Endodermal cell (in vitro differentiated cells): ENCODE results near the gene EGLN3. TPM values are rescaled to one million over a fixed set of nuclear protein-coding genes. Genes with fewer than 3 reads are reported as not detected.

Experiments
- DNase-seq: peaks from one replicate; pipeline ENCODE4 v3.0.0-alpha.2; 2017
- H3K27ac ChIP-seq: 2 replicates; pipeline ENCODE4 v1.5.1; 2013; ENCODE audit warnings: mild to moderate bottlenecking, low read depth, low read length, moderate library complexity
- H3K27me3 ChIP-seq: 2 replicates; pipeline ENCODE4 v1.6.1; 2013; ENCODE audit warnings: mild to moderate bottlenecking, low read length, moderate library complexity; ENCODE audit not compliant: insufficient read depth, control insufficient read depth, poor library complexity, severe bottlenecking
- H3K36me3 ChIP-seq: 2 replicates; pipeline ENCODE4 v1.7.0; 2013; ENCODE audit warnings: mild to moderate bottlenecking, low read length, moderate library complexity; ENCODE audit not compliant: control insufficient read depth, insufficient read depth
- H3K4me1 ChIP-seq: one replicate; pipeline ENCODE4 v1.7.0; 2013; ENCODE audit warnings: low read length; ENCODE audit not compliant: control insufficient read depth, insufficient read depth
- H3K4me3 ChIP-seq: 2 replicates; pipeline ENCODE4 v1.5.1; 2013; ENCODE audit warnings: mild to moderate bottlenecking, low read length, moderate library complexity
- H3K9ac ChIP-seq: 2 replicates; pipeline ENCODE4 v1.6.1; 2013; ENCODE audit warnings: mild to moderate bottlenecking, low read length, moderate library complexity; ENCODE audit not compliant: poor library complexity, severe bottlenecking; ENCODE audit errors: extremely low read depth
- H3K9me3 ChIP-seq: 2 replicates; pipeline ENCODE4 v1.6.1; 2013; ENCODE audit warnings: mild to moderate bottlenecking, low read length, moderate library complexity; ENCODE audit not compliant: control insufficient read depth
- H3K27ac Mint-ChIP-seq: 2 replicates; pipeline ENCODE4 v1.8.0; 2020; ENCODE audit warnings: mixed read lengths
- H3K27me3 Mint-ChIP-seq: 2 replicates; pipeline ENCODE4 v1.8.0; 2021; ENCODE audit warnings: mild to moderate bottlenecking, mixed read lengths; ENCODE audit not compliant: insufficient read depth
- H3K36me3 Mint-ChIP-seq: 2 replicates; pipeline ENCODE4 v1.8.0; 2020; ENCODE audit warnings: low read depth, mixed read lengths
- H3K4me1 Mint-ChIP-seq: 2 replicates; pipeline ENCODE4 v1.8.0; 2020; ENCODE audit warnings: mixed read lengths
- H3K4me3 Mint-ChIP-seq: 2 replicates; pipeline ENCODE4 v1.8.0; 2020; ENCODE audit warnings: mild to moderate bottlenecking, moderate library complexity, mixed read lengths
- H3K9me3 Mint-ChIP-seq: 2 replicates; pipeline ENCODE4 v1.8.0; 2020; ENCODE audit warnings: mild to moderate bottlenecking, mixed read lengths
- WGBS, 2 experiments: methylation state at CpG; one replicate each; pipeline versions ENCODE4 v1.1.5 to v1.1.7; 2013; ENCODE audit warnings: missing lambda C conversion rate in 2 of 2, mixed read lengths in 1 of 2; ENCODE audit not compliant: insufficient coverage in 1 of 2, insufficient read length in 1 of 2; 5-methylcytosine and 5-hydroxymethylcytosine counted together
- total RNA-seq, 2 donors: library from RNA; stranded (reverse); fragmentation: NEBNext Ultra II Directional in 1 of 2; extraction: Animal tissue kit (Norgen Biotek cat#: 25700) in 1 of 2; gene quantifications; 2 replicates in 1 of 2; 3 replicates in 1 of 2; pipeline ENCODE4 v1.2.1, GENCODE V29; 2021
- TF ChIP-seq, protein P1 (sequence below): fragments of 200-600 bp; sonication (generic); conservative IDR thresholded peaks from 2 replicates; pipeline ENCODE4 v1.5.0; 2021; ENCODE audit warnings: antibody characterized with exemption, mild to moderate bottlenecking

Gene EGLN3
- total RNA-seq, 2 donors from 2014 or later, result 13.4 to 18.1 TPM

- peaks cover 62% of the 10 kb centered on the region for H3K36me3 Mint-ChIP-seq
- H3K4me3 Mint-ChIP-seq, result no peak overlapping the region
- H3K27ac Mint-ChIP-seq, result no peak overlapping the region
- no peak for DNase-seq
- no peaks in the 10 kb centered on the region for H3K9me3 ChIP-seq
- H3K36me3 ChIP-seq, result peaks cover 75% of the 10 kb centered on the region
- TF ChIP-seq, protein P1, sequence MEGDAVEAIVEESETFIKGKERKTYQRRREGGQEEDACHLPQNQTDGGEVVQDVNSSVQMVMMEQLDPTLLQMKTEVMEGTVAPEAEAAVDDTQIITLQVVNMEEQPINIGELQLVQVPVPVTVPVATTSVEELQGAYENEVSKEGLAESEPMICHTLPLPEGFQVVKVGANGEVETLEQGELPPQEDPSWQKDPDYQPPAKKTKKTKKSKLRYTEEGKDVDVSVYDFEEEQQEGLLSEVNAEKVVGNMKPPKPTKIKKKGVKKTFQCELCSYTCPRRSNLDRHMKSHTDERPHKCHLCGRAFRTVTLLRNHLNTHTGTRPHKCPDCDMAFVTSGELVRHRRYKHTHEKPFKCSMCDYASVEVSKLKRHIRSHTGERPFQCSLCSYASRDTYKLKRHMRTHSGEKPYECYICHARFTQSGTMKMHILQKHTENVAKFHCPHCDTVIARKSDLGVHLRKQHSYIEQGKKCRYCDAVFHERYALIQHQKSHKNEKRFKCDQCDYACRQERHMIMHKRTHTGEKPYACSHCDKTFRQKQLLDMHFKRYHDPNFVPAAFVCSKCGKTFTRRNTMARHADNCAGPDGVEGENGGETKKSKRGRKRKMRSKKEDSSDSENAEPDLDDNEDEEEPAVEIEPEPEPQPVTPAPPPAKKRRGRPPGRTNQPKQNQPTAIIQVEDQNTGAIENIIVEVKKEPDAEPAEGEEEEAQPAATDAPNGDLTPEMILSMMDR, result no peak
- H3K9ac ChIP-seq, result no peak overlapping the region
- H3K4me3 ChIP-seq, result no peak overlapping the region
- H3K4me1 Mint-ChIP-seq, result peaks cover 6% of the 10 kb centered on the region
- H3K27me3 ChIP-seq, result peaks cover 8% of the 10 kb centered on the region
- peaks cover 14% of the 10 kb centered on the region for H3K27me3 Mint-ChIP-seq
- 91 to 100% methylated on average over 3 of the region's 3 CpGs for WGBS, 2 experiments
- H3K9me3 Mint-ChIP-seq, result no peaks in the 10 kb centered on the region
- H3K4me1 ChIP-seq, result no peaks in the 10 kb centered on the region
- H3K27ac ChIP-seq, result no peak overlapping the region
Observed at GRCh38 chr14:33925235-33925634, 25.6 kb downstream of the EGLN3 start.

- Mint-ChIP-seq H3K27me3 (peaks cover 8% of the 10 kb centered on the region), H3K27ac (no peak overlapping the region), H3K36me3 (peaks cover 57% of the 10 kb centered on the region), H3K4me1 (peaks cover 6% of the 10 kb centered on the region), H3K9me3 (no peaks in the 10 kb centered on the region), H3K4me3 (no peak overlapping the region)
- Histone ChIP-seq H3K27ac (no peak overlapping the region), H3K27me3 (peaks cover 2% of the 10 kb centered on the region), H3K9me3 (no peaks in the 10 kb centered on the region), H3K9ac (no peak overlapping the region), H3K4me1 (no peaks in the 10 kb centered on the region), H3K36me3 (peaks cover 69% of the 10 kb centered on the region), H3K4me3 (no peak overlapping the region)
- 98 to 100% methylated on average over 2 to 3 of the region's 3 CpGs for WGBS, 2 experiments
- no peak for DNase-seq
- TF ChIP-seq, protein P1, result no peak
Observed at GRCh38 chr14:33924566-33925100, 26.2 kb downstream of the EGLN3 start.

DNA sequence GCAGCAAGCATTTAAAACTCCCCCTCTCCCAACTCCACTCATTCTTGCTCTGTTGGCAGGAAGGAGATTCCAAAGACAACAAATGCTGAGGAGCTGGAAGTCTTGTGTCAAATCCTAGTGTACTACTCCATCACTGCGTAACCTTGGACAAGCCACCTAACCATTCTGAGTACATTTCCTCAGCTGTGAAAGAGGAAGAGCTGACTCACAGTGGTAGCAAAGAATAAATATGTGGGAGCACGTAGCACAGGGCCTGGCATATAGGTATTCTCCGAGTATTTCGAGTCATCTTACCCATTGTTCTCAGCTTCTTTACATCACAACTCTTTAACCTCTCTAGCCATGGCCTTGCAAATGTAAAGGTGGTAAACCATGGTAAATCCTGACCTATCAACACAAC, 28.7 kb downstream of the EGLN3 start:
- no peak for DNase-seq
- Mint-ChIP-seq H3K4me3 (no peak overlapping the region), H3K27ac (no peak overlapping the region), H3K36me3 (peaks cover 38% of the 10 kb centered on the region), H3K4me1 (peaks cover 8% of the 10 kb centered on the region), H3K27me3 (no peaks in the 10 kb centered on the region), H3K9me3 (no peaks in the 10 kb centered on the region)
- no peaks in the 10 kb centered on the region for H3K27me3 ChIP-seq
- no peak overlapping the region for H3K9ac ChIP-seq
- H3K27ac ChIP-seq, result no peak overlapping the region
- H3K36me3 ChIP-seq, result peaks cover 47% of the 10 kb centered on the region
- H3K9me3 ChIP-seq, result no peaks in the 10 kb centered on the region
- 87 to 88% methylated on average over 3 to 4 of the region's 4 CpGs for WGBS, 2 experiments
- H3K4me3 ChIP-seq, result no peak overlapping the region
- TF ChIP-seq, protein P1, result no peak
- H3K4me1 ChIP-seq, result no peaks in the 10 kb centered on the region
